ENCODE data around the gene FAM3D. TPM values are rescaled to one million over a fixed set of nuclear protein-coding genes. Genes with fewer than 3 reads are reported as not detected.
"Not testable (repeated sequence)": the region's sequence is repeated elsewhere in the genome, so short reads cannot be mapped to it uniquely, and the experiment has no call there.

FAM3D gene
- polyA plus RNA-seq, 4 donors = 0.82 to 2.0 (median 1.3) TPM; not detected in 1

DNA sequence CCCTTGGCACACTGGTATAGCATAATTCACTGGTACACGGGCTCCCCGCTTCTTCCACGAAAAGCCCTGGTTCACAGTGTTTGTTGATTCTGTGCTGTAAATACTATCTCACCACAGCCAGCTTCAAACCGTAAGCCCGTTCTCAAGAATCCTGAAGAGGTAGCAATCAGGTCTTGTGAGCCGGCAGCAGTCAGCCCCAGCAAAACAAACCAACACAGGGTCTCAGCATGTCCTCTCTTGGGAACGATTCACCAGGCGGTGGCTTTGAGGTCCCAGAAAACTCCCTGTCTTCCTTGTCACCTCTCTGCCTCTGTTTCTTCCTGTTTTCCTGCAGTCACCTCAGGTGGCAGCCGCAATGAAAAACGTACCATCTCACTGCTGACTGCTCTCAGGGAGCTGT is 19.1 kb upstream of the FAM3D start:
- DNase-seq (ENCODE audit: low read depth in 4 of 4, low spot score in 2 of 4) = no peak

DNA sequence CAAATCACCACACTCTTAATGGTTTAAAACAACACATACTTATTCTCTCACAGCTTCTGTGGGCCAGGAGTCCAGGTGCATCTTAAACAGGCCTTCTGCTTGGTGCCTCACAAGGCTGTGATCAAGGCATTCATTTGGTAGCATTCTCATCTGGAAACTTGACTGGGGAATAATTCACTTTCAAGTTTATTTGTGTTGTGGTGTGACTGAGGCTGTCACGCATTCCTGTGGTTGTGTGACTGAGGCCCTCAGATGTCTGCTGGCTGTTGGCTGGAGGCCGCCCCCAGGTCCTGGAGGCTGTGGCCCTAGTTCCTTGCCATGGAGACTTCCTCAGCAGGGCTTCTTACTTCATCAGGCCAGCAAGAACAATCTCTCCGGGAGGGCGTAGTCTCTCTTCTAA is 16.9 kb upstream of the FAM3D start:
- DNase-seq (ENCODE audit: low read depth in 4 of 4, low spot score in 2 of 4) = no peak

DNA sequence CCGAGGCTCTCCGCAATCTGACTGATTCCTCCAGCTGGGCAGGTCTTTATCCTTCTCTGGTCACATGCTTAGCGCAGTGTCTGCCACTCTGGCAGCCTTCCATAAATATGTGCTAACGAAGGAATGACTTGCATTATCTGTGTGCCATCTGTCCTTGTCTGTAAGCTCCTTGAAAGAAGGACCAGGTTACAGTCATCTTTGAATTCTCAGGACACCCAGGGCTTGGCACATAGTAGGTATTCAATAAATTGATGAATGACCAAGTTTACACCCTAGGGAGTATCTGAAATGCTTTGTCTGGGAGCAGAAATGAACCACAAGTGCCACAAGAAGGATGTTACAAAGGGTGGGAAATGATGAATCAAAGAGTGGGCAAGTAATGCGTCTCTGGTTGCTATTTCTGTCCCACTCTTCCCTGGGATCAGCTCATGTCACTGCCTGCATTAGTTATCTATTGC is 16.5 kb upstream of the FAM3D start:
- DNase-seq (ENCODE audit: low read depth in 4 of 4, low spot score in 2 of 4) = no peak

DNA sequence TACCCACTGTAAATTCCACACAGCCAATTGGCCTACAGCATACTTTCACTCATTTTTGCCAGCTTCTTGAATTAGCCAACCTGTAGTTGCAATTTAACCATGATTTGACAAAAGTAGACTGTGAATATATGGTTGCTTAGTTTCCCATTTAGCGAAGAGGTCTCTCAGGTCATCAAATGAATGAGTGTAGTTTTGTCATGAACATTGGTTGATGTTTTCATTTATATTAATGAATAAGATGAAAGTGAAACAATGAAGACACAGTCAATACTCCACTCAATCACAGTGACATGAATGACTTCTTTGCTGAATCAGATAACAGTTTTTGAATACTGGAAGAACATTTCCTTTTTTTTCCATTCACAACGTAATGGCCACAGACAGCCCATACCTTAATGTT is 15.3 kb upstream of the FAM3D start:
- no peak for DNase-seq (ENCODE audit: low read depth in 4 of 4, low spot score in 2 of 4)

DNA sequence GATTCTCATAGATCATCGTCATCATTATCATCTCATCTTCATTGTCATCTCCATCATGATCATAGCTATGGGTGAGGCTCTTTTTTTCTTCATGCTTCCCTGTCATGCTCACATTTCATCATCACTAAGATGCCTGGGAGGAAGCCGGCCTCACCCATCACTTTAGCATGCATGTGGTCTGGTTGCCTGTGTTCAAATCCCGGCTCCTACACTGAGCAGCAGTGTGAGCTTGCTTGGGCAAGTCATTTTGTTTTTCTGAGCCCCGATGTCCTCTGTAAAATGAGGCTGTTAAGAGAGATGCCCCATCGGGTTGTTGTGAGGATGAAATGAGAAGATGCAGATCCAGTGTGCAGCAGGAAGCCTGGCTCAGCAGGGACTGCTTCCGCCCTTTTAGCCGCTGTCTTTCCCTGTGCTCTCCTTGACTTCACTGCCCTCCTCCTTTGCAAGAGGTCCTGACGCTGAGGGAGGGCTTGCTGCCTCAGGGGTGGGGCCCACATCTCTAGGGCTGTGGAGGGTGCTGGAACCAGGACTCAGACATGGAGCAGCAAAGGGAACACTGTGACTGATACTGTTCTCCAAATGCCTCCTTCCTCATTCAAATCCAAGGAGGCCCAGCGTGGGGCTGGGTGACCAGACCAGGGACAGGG is 14.4 kb upstream of the FAM3D start:
- DNase-seq (ENCODE audit: low read depth in 4 of 4, low spot score in 2 of 4) = no peak

- DNase-seq (ENCODE audit: low read depth in 4 of 4, low spot score in 2 of 4) = no peak
These were observed 13.5 kb upstream of the FAM3D start for GRCh38 chr3:58679974-58680666.

- DNase-seq (ENCODE audit: low read depth in 4 of 4, low spot score in 2 of 4) = no peak
These were observed 12.9 kb upstream of the FAM3D start for GRCh38 chr3:58679446-58679845.

DNA sequence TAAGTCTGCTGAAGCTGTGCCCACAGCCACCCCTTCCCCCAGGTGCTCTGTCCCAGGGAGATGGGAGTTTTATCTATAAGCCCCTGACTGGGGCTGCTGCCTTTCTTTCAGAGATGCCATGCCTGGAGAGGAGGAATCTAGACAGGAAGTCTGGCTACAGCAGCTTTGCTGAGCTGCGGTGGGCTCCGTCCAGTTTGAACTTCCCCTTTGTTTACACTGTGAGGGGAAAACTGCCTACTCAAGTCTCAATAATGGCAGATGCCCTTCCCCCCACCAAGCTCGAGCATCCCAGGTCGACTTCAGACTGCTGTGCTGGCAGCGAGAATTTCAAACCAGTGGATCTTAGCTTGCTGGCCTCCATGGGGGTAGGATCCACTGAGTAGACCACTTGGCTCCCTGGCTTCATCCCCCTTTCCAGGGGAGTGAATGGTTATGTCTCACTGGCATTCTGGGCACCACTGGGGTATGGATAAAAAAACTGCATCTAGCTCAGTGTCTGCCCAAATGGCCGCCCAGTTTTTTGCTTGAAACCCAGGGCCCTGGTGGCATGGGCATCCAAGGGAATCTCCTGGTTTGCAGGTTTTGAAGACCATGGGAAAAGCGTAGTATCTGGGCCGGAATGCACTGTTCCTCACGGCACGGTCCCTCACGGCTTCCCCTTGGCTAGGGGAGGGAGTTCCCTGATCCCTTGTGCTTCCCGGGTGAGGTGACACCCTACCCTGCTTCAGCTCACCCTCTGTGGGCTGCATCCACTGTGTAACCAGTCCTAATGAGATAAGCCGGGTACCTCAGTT is 11.8 kb upstream of the FAM3D start:
- DNase-seq (ENCODE audit: low read depth in 4 of 4, low spot score in 2 of 4) = not testable (repeated sequence)

GRCh38 chr3:58672880-58673279 is 6.3 kb upstream of the FAM3D start:
- no peak for DNase-seq (ENCODE audit: low read depth in 4 of 4, low spot score in 2 of 4)

- DNase-seq (ENCODE audit: low read depth in 4 of 4, low spot score in 2 of 4) = no peak
These were observed 5.9 kb upstream of the FAM3D start for GRCh38 chr3:58672451-58672850.

DNA sequence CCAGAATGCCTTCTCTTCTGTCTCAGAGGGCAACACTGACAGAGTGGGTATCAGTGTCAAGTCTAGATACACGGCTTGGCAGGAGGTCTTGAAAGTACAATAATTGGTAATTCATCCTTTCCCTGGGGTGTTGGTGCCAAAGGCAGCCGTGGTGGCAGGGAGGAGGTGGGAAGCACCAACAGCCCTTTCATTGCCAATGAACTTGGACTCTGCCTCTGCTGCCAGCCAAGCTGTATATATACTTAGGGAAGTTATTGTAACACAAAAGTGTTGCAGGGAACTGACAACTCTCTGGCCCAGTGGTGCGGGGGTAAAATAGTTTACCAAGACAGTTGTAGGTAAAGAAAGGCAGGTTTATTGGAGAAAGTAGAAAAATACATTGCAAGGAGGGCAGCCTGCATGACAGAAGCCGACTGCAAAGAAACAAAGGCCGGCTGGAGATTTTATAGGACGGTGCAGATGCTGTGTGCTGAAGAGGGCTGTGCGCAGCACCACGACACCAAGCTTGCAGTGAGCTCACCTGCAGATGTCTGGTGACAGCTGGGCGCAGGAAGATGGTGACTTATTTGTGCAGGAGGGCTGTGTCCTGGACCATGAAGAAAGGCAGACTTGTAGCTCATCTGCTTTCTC is 4.0 kb upstream of the FAM3D start:
- no peak for DNase-seq (ENCODE audit: low read depth in 4 of 4, low spot score in 2 of 4)

DNA sequence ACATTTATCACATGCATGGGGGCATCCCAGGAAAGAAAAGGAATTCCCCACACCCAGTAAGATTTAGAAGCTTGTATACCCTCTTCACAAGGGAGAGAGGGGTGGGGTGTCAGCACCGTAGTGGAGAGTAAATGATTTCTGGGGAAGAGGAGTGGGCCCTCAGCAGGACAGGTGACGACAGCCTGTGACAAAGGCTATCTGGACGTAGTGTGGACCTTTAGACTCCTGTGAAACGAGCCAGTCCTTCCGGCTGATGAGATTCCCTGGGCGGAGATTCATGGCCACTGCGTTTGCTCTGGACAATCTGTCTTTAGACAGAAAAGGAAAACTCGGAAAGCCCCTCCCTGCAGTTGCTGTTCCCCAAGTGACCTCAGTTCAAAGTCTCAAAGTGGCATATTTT is 1.7 kb upstream of the FAM3D start:
- DNase-seq (ENCODE audit: low read depth in 4 of 4, low spot score in 2 of 4) = no peak

GRCh38 chr3:58667704-58668103 is 1.1 kb upstream of the FAM3D start:
- DNase-seq (ENCODE audit: low read depth in 4 of 4, low spot score in 2 of 4) = no peak

DNA sequence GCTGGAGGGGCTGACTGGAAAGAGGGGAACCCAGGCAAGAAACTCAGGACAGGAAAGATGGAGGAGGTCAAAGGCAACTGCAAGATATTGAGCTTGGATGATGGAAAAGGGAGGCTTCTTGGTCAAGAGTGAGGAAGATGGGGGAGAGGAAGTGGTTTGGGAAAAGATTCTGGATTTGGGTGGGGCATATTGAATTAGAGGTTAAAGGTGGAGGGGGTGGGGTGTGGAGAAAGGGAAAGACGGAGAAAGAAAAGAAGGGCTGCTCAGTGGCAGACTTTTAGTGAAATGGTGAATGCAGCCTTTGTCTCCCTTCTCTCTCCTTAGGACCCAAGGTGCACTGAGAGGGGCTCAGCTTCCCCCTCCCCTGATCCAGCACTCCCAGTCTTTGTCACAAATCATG is 655 bp upstream of the FAM3D start:
- DNase-seq (ENCODE audit: low read depth in 4 of 4, low spot score in 2 of 4) = no peak

DNA sequence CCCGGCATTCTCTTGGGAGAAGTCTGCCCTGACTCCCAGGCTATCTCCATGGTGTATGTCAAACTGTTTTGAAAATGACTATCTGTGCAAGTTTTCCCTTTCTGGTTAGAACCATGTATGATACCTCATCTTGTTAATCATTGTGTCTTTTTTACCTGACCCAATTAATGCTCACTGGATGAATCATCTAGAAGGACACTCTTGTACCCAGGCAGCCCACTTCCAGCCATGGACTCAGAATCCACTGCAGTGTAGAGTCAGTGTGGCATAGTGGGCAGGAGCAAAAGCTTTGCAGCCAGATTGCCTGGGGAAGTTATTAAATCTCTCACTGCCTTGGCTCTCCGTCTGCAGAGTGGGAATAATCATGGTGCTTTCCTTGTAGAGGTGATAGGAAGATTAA is 1.2 kb downstream of the FAM3D start:
- no peak for DNase-seq (ENCODE audit: low read depth in 4 of 4, low spot score in 2 of 4)

DNA sequence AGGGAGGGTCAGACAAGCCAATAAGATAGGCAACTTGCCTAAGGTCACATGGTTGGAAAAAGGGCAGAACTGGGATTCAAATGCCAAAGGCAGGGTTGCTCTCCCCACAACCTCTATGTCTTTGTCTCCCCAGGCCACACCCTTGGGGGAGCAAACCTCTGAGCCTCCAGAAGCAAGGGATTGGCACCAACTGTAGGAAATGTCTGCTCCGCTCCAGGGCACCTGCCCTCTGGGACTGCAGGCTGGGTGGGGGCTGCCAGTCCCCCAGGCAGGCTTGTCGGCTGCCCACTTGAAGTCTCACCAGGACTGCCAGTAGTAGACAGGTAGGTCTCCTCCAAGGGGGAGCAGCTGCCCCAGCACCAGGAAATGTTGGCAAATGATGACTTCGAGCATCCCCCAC is 2.0 kb downstream of the FAM3D start:
- DNase-seq (ENCODE audit: low read depth in 4 of 4, low spot score in 2 of 4) = no peak

DNA sequence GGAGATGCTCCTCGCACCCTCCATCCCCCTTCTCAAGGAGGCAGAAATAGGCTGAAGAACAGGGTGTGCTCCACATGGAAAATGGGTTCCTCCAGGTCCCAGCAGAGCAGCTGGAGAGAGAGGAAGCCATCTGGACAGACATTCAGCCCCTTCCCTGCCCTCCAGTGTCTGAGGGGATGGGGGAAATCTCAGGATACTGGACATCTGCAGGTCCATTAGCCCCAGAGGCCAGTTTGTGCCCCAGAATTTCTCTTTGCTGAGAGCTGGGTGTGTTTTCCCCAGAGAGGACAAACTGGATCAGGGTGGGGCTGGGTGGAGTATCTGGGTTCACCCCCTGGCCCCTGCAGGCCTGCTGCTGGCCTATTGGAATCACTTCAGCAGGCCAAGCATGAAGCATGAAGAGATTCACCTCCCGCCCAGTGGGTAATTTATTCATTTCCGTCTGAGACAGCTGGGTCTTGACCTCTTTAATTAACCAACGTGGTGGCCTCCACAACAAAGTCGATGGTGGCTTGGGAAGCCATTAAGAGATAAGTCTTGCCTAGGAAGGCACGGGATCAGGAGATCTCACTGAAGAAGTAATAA is 4.6 kb downstream of the FAM3D start:
- no peak for DNase-seq (ENCODE audit: low read depth in 4 of 4, low spot score in 2 of 4)

DNA sequence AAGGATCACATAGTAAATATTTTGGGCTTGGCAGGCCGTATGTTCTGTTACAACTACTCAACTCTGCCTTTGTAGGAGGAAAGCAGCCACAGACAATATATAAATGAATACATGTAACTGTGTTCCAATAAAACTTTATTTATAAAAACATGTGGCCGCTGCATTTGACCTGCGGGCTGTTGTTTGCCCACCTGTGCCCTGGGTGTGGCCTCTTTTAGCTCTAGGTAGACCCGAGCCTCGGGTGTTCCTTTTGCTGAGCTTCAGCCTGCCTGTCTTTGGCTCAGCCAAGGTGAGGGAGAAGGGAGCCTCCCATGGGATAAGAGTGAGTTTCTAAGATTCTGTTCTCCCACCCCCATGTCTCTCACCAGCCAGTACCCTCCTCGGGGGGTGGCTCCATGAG is 5.6 kb downstream of the FAM3D start:
- DNase-seq (ENCODE audit: low read depth in 4 of 4, low spot score in 2 of 4) = no peak

GRCh38 chr3:58659051-58659675 is 7.4 kb downstream of the FAM3D start:
- DNase-seq (ENCODE audit: low read depth in 4 of 4, low spot score in 2 of 4) = no peak

DNA sequence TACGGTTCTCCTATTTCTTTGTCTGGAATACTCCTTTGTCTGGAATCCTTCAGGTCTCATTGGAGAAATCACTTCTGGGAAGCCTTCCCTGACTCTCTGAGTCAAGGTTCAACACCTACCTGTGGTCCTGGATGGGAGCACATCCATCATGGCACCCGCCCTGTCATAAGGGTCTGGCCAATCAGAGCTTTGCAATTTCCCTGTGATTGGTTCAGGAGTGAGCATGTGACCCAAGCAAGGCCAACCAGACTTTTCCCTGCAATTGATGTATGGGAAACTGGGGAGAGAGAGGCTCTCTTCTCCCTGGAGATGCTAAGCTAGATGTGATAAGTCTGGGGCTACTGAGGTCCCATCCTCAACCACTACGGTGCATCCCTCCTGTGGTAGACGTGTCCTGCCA is 8.1 kb downstream of the FAM3D start:
- DNase-seq (ENCODE audit: low read depth in 4 of 4, low spot score in 2 of 4) = no peak
